ENCODE data around the gene CRACR2A. TPM values are rescaled to one million over a fixed set of nuclear protein-coding genes. Genes with fewer than 3 reads are reported as not detected.

Gene CRACR2A
- total and polyA plus RNA-seq, 7 experiments from 2014 or later = 8.2 to 40.3 (median 31.4) TPM

DNA sequence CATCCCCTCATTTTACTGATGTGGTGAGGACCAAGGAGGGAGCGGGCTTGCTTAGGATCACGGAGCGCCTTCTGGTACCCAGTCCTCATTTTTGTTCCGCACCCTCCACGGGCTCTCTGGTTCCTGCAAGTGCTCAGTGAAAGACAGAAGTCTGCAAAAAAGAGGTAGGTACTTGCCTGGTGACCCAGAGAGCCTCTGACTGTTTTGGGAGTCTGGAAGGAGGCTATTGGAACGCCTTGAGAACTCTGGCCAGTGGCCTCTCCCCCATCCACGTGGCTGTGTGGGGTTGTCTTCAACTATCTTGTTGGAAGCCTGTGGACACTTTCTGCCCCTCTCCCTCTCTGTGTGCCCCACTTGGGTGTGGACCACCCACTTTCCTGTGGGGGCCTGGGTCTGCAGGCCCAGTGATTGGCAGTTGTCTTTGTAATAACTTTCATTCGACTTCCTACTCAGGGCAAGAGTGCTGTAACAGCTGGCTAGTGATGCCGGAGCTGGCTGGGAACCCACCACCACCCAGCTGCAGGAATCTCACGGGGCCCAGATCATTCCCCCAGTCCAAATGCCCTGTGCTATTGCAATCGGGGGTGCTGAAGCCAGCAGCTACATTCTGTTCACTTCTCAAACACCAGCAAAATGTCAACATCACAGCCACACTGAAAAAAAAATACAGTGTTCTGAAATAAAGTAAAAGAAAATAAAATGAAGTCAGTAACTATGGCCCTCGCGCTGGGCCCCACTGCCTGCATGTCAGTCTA, 139.1 kb downstream of the CRACR2A start:
- Mint-ChIP-seq H3K27me3 (no peaks in the 10 kb centered on the region), H3K27ac (peak overlapping the region in 1 of 9 donors; percentile 2), H3K9me3 (peaks cover 0 to 33% (median 16%) of the 10 kb centered on the region in 11 donors), H3K4me1 (peaks cover 0 to 6% (median 4%) of the 10 kb centered on the region in 7 donors), H3K4me3 (no peak overlapping the region), H3K36me3 (peaks cover 37 to 86% (median 79%) of the 10 kb centered on the region in 5 donors)
- Histone ChIP-seq H3K27ac (ENCODE audit: low read depth, low read length) (no peak overlapping the region), H3K4me3 (ENCODE audit: low read length) (no peak overlapping the region), H3K9me3 (ENCODE audit: control insufficient read depth in 2 of 3, low read length in 3 of 3) (peaks cover 0 to 5% (median 0%) of the 10 kb centered on the region in 3 experiments), H3K36me3 (ENCODE audit: control insufficient read depth in 2 of 3, insufficient read depth in 3 of 3, low read length in 3 of 3) (peaks cover 6 to 71% (median 6%) of the 10 kb centered on the region in 3 experiments), H3K27me3 (ENCODE audit: control insufficient read depth in 2 of 2, insufficient read depth in 2 of 2, low read length in 2 of 2) (no peaks in the 10 kb centered on the region), H3K4me1 (ENCODE audit: control insufficient read depth in 2 of 2, insufficient read depth in 2 of 2, low read length in 2 of 2) (no peaks in the 10 kb centered on the region)
- ChIA-PET POLR2A (no interaction called here), CTCF (no interaction called here)
- no peak for DNase-seq
- no peak for ATAC-seq
- intact Hi-C loops (cut with micrococcal nuclease) = no loop called here

DNA sequence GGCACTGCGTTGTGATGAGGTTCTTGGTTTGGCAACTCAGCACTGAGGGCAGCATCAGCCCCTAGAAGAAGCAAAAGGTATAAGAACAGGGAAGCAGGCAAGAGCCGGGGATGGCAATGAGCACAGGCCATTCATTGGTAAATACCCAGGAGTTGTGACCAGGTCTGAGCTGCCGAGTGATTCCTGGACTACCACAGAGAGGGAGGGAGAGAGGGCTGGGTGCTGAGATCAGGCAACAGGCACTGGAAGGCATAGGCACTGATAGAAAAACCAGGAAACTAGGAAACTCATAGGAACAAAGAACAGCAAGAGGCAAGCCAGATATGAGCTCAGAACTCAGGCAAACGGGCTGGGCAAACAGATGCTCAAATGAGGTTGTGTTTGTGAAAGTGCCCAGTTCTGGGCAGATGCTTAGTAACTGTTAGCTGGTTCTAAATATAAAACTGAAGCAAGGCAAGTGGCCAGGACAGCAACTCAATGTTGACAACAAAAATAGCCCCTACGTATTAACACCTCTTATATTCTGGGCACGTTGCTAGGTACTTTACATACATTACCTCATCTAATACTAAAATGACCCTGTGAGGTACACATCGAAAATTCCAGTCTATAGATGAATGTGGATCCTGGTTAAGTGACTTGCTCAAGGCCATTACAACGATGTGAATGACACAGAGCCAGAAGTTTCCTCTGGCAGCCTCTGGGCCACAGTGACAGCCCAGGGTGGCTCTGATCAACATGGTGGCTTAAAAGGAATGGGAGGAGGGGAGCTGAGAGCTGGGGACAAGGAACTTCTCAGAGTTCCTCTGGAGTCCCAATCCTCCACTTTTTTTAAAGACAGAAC, 140.8 kb downstream of the CRACR2A start:
- Histone ChIP-seq H3K27me3 (ENCODE audit: control insufficient read depth in 2 of 2, insufficient read depth in 2 of 2, low read length in 2 of 2) (no peaks in the 10 kb centered on the region), H3K27ac (ENCODE audit: low read depth, low read length) (no peak overlapping the region), H3K4me3 (ENCODE audit: low read length) (no peak overlapping the region), H3K9me3 (ENCODE audit: control insufficient read depth in 2 of 3, low read length in 3 of 3) (peaks cover 0 to 5% (median 0%) of the 10 kb centered on the region in 3 experiments), H3K36me3 (ENCODE audit: control insufficient read depth in 2 of 3, insufficient read depth in 3 of 3, low read length in 3 of 3) (peaks cover 0 to 59% (median 6%) of the 10 kb centered on the region in 3 experiments), H3K4me1 (ENCODE audit: control insufficient read depth in 2 of 2, insufficient read depth in 2 of 2, low read length in 2 of 2) (no peaks in the 10 kb centered on the region)
- H3K36me3 Mint-ChIP-seq = peaks cover 34 to 87% (median 77%) of the 10 kb centered on the region in 5 donors
- ATAC-seq = no peak
- H3K9me3 Mint-ChIP-seq = peaks cover 0 to 33% (median 16%) of the 10 kb centered on the region in 11 donors
- H3K27ac Mint-ChIP-seq = peak overlapping the region in 1 of 9 donors; percentile 43
- ChIA-PET POLR2A (no interaction called here), CTCF (interaction anchor here (1.1 kb wide), 1 partner anchor 15 kb away, joined by 3 read pairs; no protein-coding TSS in a partner anchor)
- intact Hi-C loops (cut with micrococcal nuclease) = no loop called here
- DNase-seq = no peak
- H3K4me3 Mint-ChIP-seq = no peak overlapping the region
- H3K27me3 Mint-ChIP-seq = no peaks in the 10 kb centered on the region
- peaks cover 0 to 6% (median 4%) of the 10 kb centered on the region in 7 donors for H3K4me1 Mint-ChIP-seq

DNA sequence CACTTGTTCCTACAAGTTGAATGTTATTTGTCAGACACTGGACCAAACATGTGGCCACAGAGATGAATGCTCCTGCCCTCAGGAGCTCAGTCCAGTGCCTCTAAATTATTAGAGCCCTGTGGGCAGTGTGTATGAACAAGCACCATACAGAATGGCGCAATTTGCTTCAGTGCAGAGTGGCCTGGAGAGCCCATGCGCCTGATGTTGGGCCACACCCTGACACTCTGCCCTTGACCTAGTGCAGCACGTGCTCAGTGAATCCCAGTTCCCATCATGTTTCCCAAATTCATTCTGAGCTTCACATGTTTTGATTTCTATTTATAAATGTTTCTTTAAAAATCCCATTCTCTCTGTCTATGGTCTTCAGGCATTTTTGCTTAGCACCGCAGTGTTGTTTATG, 145.1 kb downstream of the CRACR2A start:
- no peaks in the 10 kb centered on the region for H3K4me1 ChIP-seq (ENCODE audit: control insufficient read depth in 2 of 2, insufficient read depth in 2 of 2, low read length in 2 of 2)
- Mint-ChIP-seq H3K27ac (peak overlapping the region in 1 of 9 donors; percentile 36), H3K36me3 (peaks cover 16 to 51% (median 39%) of the 10 kb centered on the region in 5 donors), H3K4me3 (no peak overlapping the region), H3K4me1 (peaks cover 0 to 14% (median 6%) of the 10 kb centered on the region in 7 donors), H3K9me3 (peaks cover 0 to 33% (median 14%) of the 10 kb centered on the region in 11 donors), H3K27me3 (peaks cover 0 to 20% (median 0%) of the 10 kb centered on the region in 5 donors)
- H3K36me3 ChIP-seq (ENCODE audit: control insufficient read depth in 2 of 3, insufficient read depth in 3 of 3, low read length in 3 of 3) = peaks cover 0 to 19% (median 0%) of the 10 kb centered on the region in 3 experiments
- no peak overlapping the region for H3K4me3 ChIP-seq (ENCODE audit: low read length)
- ATAC-seq = no peak
- no peak overlapping the region for H3K27ac ChIP-seq (ENCODE audit: low read depth, low read length)
- intact Hi-C loops (cut with micrococcal nuclease) = no loop called here
- DNase-seq = no peak
- POLR2A ChIA-PET = no interaction called here
- H3K27me3 ChIP-seq (ENCODE audit: control insufficient read depth in 2 of 2, insufficient read depth in 2 of 2, low read length in 2 of 2) = no peaks in the 10 kb centered on the region
- CTCF ChIA-PET = no interaction called here
- H3K9me3 ChIP-seq (ENCODE audit: control insufficient read depth in 2 of 3, low read length in 3 of 3) = peaks cover 0 to 5% (median 0%) of the 10 kb centered on the region in 3 experiments

DNA sequence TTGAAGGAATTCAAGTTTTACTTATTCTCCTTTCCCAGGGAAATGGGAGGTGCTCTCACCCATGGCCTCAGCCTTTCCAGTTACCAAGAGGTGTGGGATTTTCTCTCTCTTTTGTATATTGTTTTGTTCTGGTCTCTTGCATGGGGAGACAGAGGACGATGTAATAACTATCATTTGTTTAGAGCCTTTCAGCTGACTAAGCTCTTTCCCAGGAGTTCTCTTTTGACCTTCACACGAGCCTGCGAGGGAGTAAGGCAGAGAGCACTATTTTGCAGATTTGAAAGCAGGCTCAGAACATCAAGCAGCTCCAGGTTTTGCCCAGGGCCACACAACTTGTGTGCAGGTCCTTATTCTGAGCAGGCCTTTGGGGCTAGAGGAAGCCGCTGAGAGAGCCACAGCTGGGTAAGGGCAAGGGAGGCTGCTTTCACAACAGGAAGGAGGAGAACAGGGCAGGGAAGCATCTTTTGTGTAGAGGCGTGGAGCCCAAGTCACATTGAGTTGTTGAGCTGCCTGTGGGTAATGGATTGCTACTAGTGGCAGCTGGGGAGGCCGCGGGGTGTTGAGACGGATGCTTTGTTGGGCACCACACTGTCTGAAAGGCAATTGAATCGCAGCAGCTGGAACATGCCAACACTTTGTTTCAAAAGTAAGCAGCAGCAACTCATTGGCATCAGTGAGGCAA, 145.7 kb downstream of the CRACR2A start:
- peaks cover 16 to 47% (median 35%) of the 10 kb centered on the region in 5 donors for H3K36me3 Mint-ChIP-seq
- DNase-seq (no peak), ATAC-seq (no peak)
- no peak overlapping the region for H3K27ac ChIP-seq (ENCODE audit: low read depth, low read length)
- H3K27ac Mint-ChIP-seq = peak overlapping the region in 5 of 9 donors; percentile 9 to 69 (median 36)
- ChIA-PET POLR2A (interaction anchor here (0.6 kb wide), 1 partner anchor 1067 kb away, joined by 3 read pairs; no protein-coding TSS in a partner anchor), CTCF (no interaction called here)
- peaks cover 0 to 15% (median 0%) of the 10 kb centered on the region in 3 experiments for H3K36me3 ChIP-seq (ENCODE audit: control insufficient read depth in 2 of 3, insufficient read depth in 3 of 3, low read length in 3 of 3)
- peaks cover 0 to 14% (median 6%) of the 10 kb centered on the region in 7 donors for H3K4me1 Mint-ChIP-seq
- H3K27me3 Mint-ChIP-seq = peaks cover 0 to 20% (median 0%) of the 10 kb centered on the region in 5 donors
- no peaks in the 10 kb centered on the region for H3K27me3 ChIP-seq (ENCODE audit: control insufficient read depth in 2 of 2, insufficient read depth in 2 of 2, low read length in 2 of 2)
- H3K9me3 ChIP-seq (ENCODE audit: control insufficient read depth in 2 of 3, low read length in 3 of 3) = peaks cover 0 to 5% (median 0%) of the 10 kb centered on the region in 3 experiments
- H3K4me3 Mint-ChIP-seq = no peak overlapping the region
- intact Hi-C loops (cut with micrococcal nuclease) = no loop called here
- H3K4me3 ChIP-seq (ENCODE audit: low read length) = no peak overlapping the region
- H3K9me3 Mint-ChIP-seq = peaks cover 0 to 30% (median 14%) of the 10 kb centered on the region in 11 donors
- H3K4me1 ChIP-seq (ENCODE audit: control insufficient read depth in 2 of 2, insufficient read depth in 2 of 2, low read length in 2 of 2) = no peaks in the 10 kb centered on the region

DNA sequence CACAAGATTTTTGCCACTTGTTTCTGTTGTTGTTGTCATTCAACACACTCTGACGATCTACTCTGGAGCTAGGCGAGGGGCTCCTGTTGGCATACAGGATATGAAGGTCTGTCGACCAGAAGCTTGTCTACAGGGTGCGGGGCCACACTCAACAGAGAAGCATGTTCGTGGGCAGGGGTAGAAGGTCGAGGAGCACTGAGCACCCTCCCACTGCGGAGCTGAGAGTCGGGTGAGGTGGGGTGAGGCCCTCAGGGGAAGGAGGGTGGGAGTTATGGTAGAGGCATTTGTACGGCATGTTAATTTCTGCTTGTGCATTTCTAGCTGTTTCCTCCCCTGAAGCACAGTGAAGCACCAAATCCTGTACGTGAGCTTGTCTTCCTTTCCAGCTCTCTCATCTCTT, 146.8 kb downstream of the CRACR2A start:
- ATAC-seq = no peak
- Histone ChIP-seq H3K27ac (ENCODE audit: low read depth, low read length) (no peak overlapping the region), H3K36me3 (ENCODE audit: control insufficient read depth in 2 of 3, insufficient read depth in 3 of 3, low read length in 3 of 3) (peaks cover 0 to 13% (median 0%) of the 10 kb centered on the region in 3 experiments), H3K27me3 (ENCODE audit: control insufficient read depth in 2 of 2, insufficient read depth in 2 of 2, low read length in 2 of 2) (no peaks in the 10 kb centered on the region), H3K4me3 (ENCODE audit: low read length) (no peak overlapping the region), H3K4me1 (ENCODE audit: control insufficient read depth in 2 of 2, insufficient read depth in 2 of 2, low read length in 2 of 2) (no peaks in the 10 kb centered on the region), H3K9me3 (ENCODE audit: control insufficient read depth in 2 of 3, low read length in 3 of 3) (peaks cover 0 to 5% (median 0%) of the 10 kb centered on the region in 3 experiments)
- Mint-ChIP-seq H3K4me1 (peaks cover 0 to 14% (median 6%) of the 10 kb centered on the region in 7 donors), H3K9me3 (peaks cover 0 to 20% (median 6%) of the 10 kb centered on the region in 11 donors), H3K36me3 (peaks cover 10 to 37% (median 25%) of the 10 kb centered on the region in 5 donors), H3K27me3 (peaks cover 0 to 20% (median 0%) of the 10 kb centered on the region in 5 donors), H3K27ac (peak overlapping the region in 3 of 9 donors; percentile 9 to 48 (median 29)), H3K4me3 (no peak overlapping the region)
- ChIA-PET POLR2A (no interaction called here), CTCF (no interaction called here)
- no peak for DNase-seq
- intact Hi-C loops (cut with micrococcal nuclease) = no loop called here

DNA sequence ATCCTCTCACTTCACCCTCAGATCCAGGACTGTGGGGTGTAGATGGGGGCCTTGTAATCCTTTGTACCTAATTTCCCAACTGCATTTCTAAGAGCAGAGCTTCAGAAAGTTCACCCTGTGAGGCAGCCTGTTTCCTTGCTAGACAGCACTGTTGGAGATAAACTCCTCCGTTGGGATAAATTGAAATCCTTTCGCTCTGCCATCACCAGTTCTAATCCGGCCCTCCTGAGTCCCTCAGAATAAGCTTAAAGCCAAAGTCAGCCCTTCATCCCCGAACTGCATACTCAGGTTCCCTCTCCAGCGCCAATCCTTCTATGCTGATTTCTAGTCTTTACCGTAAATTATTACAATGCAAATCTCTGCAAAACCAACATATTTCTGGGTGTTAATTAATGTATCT, 147.2 kb downstream of the CRACR2A start:
- Mint-ChIP-seq H3K4me1 (peaks cover 0 to 14% (median 6%) of the 10 kb centered on the region in 7 donors), H3K4me3 (no peak overlapping the region), H3K9me3 (peaks cover 0 to 19% (median 6%) of the 10 kb centered on the region in 11 donors), H3K27ac (peak overlapping the region in 2 of 9 donors; percentile 7 to 29), H3K36me3 (peaks cover 10 to 35% (median 24%) of the 10 kb centered on the region in 5 donors), H3K27me3 (peaks cover 0 to 20% (median 0%) of the 10 kb centered on the region in 5 donors)
- ChIA-PET POLR2A (no interaction called here), CTCF (no interaction called here)
- Histone ChIP-seq H3K4me1 (ENCODE audit: control insufficient read depth in 2 of 2, insufficient read depth in 2 of 2, low read length in 2 of 2) (no peaks in the 10 kb centered on the region), H3K27me3 (ENCODE audit: control insufficient read depth in 2 of 2, insufficient read depth in 2 of 2, low read length in 2 of 2) (no peaks in the 10 kb centered on the region), H3K4me3 (ENCODE audit: low read length) (no peak overlapping the region), H3K27ac (ENCODE audit: low read depth, low read length) (no peak overlapping the region), H3K36me3 (ENCODE audit: control insufficient read depth in 2 of 3, insufficient read depth in 3 of 3, low read length in 3 of 3) (peaks cover 0 to 13% (median 0%) of the 10 kb centered on the region in 3 experiments), H3K9me3 (ENCODE audit: control insufficient read depth in 2 of 3, low read length in 3 of 3) (peaks cover 0 to 5% (median 0%) of the 10 kb centered on the region in 3 experiments)
- ATAC-seq = no peak
- no peak for DNase-seq
- intact Hi-C loops (cut with micrococcal nuclease) = no loop called here
